ENCODE data around the gene SLC22A31.

GRCh38 chr16:89191901-89192185, 8.5 kb downstream of the SLC22A31 start:
- TF ChIP-seq, protein P1, sequence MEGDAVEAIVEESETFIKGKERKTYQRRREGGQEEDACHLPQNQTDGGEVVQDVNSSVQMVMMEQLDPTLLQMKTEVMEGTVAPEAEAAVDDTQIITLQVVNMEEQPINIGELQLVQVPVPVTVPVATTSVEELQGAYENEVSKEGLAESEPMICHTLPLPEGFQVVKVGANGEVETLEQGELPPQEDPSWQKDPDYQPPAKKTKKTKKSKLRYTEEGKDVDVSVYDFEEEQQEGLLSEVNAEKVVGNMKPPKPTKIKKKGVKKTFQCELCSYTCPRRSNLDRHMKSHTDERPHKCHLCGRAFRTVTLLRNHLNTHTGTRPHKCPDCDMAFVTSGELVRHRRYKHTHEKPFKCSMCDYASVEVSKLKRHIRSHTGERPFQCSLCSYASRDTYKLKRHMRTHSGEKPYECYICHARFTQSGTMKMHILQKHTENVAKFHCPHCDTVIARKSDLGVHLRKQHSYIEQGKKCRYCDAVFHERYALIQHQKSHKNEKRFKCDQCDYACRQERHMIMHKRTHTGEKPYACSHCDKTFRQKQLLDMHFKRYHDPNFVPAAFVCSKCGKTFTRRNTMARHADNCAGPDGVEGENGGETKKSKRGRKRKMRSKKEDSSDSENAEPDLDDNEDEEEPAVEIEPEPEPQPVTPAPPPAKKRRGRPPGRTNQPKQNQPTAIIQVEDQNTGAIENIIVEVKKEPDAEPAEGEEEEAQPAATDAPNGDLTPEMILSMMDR (IDR thresholded peaks at IDR 0.05 in 8 of 11, conservative IDR thresholded peaks at IDR 0.05 in 3 of 11) = no peak
- no peak for TF ChIP-seq POLR2A (IDR thresholded peaks at IDR 0.05)

Measured in spleen (tissue), 7 donors.